ENCODE data around the gene IGFBP2. TPM values are rescaled to one million over a fixed set of nuclear protein-coding genes. Genes with fewer than 3 reads are reported as not detected.

The IGFBP2 gene
- total and polyA plus RNA-seq, 2 experiments from 2014 or later = 5.6 to 40.1 TPM

DNA sequence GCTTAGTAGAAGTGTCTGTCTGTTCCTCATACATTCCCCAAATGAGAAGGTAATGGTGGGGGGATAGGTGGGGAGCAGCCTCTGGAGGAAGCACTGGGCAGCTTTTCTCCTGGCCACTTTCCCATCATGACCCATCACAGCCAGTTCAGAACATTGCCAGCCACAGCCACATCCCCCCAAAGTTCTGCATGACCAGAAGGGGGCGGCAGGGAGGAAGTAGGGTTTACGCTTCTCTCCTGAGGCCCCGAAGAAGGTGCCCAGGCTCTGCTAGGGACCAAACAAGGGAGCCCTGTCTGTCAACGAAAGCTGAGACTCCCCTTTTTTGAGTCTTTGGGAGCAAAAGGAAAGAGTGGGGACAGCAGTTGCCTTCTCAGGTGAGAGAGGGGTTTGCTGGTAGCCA is 54.4 kb downstream of the IGFBP2 start:
- H2AFZ ChIP-seq = no peak overlapping the region
- TF ChIP-seq EZH2phosphoT487 (IDR thresholded peaks at IDR 0.05; ENCODE audit: insufficient read depth, low read depth) = no peak
- TF ChIP-seq EZH2 (IDR thresholded peaks at IDR 0.05; ENCODE audit: insufficient read depth, poor library complexity, severe bottlenecking) = no peak
- no peaks in the 10 kb centered on the region for H3K36me3 ChIP-seq (ENCODE audit: low read depth)
- no peaks in the 10 kb centered on the region for H3K9me3 ChIP-seq (ENCODE audit: low read depth)
- H3K9me2 ChIP-seq (ENCODE audit: insufficient read depth) = no peaks in the 10 kb centered on the region
- peaks cover 19% of the 10 kb centered on the region for H3F3A ChIP-seq (ENCODE audit: insufficient read depth)
- DNase-seq = peak; percentile 22
- no peaks in the 10 kb centered on the region for H4K20me1 ChIP-seq (ENCODE audit: insufficient read depth)
- no peak overlapping the region for H3K4me3 ChIP-seq
- H3K27me3 ChIP-seq (replicated peaks; ENCODE audit: insufficient read depth) = no peaks in the 10 kb centered on the region
- WGBS, 2 experiments (ENCODE audit: low coverage in 1 of 2, low lambda C conversion rate in 2 of 2, missing lambda C conversion rate in 2 of 2) = 72 to 80% methylated on average over 4 of the region's 4 CpGs
- H3K79me2 ChIP-seq (ENCODE audit: insufficient read depth) = no peaks in the 10 kb centered on the region
- H3K9ac ChIP-seq = no peak overlapping the region
- H3K4me2 ChIP-seq (ENCODE audit: unreplicated experiment) = no peak overlapping the region
- in situ Hi-C loops (cut with MboI) = no loop called here
- H3K4me1 ChIP-seq (ENCODE audit: insufficient read depth) = peaks cover 21% of the 10 kb centered on the region
- no peak overlapping the region for H3K27ac ChIP-seq

- no peak for TF ChIP-seq EZH2phosphoT487 (IDR thresholded peaks at IDR 0.05; ENCODE audit: insufficient read depth, low read depth)
- TF ChIP-seq EZH2 (IDR thresholded peaks at IDR 0.05; ENCODE audit: insufficient read depth, poor library complexity, severe bottlenecking) = no peak
- Histone ChIP-seq H3K27ac (no peak overlapping the region), H3K79me2 (ENCODE audit: insufficient read depth) (no peaks in the 10 kb centered on the region), H3K4me3 (no peak overlapping the region), H4K20me1 (ENCODE audit: insufficient read depth) (no peaks in the 10 kb centered on the region), H3K9ac (no peak overlapping the region), H3K4me2 (ENCODE audit: unreplicated experiment) (no peak overlapping the region), H3K4me1 (ENCODE audit: insufficient read depth) (peaks cover 9% of the 10 kb centered on the region), H3K27me3 (replicated peaks; ENCODE audit: insufficient read depth) (no peaks in the 10 kb centered on the region), H3K36me3 (ENCODE audit: low read depth) (no peaks in the 10 kb centered on the region), H3F3A (ENCODE audit: insufficient read depth) (0 out of 2 replicates have a peak, but pooled peaks cover 8% of the 10 kb centered on the region), H3K9me3 (ENCODE audit: low read depth) (no peaks in the 10 kb centered on the region), H3K9me2 (ENCODE audit: insufficient read depth) (no peaks in the 10 kb centered on the region), H2AFZ (no peak overlapping the region)
- 59 to 63% methylated on average over 9 of the region's 9 CpGs for WGBS, 2 experiments (ENCODE audit: low coverage in 1 of 2, low lambda C conversion rate in 2 of 2, missing lambda C conversion rate in 2 of 2)
- DNase-seq = no peak
- in situ Hi-C loops (cut with MboI) = no loop called here
These were observed 55.6 kb downstream of the IGFBP2 start for GRCh38 chr2:216688731-216689340.

DNA sequence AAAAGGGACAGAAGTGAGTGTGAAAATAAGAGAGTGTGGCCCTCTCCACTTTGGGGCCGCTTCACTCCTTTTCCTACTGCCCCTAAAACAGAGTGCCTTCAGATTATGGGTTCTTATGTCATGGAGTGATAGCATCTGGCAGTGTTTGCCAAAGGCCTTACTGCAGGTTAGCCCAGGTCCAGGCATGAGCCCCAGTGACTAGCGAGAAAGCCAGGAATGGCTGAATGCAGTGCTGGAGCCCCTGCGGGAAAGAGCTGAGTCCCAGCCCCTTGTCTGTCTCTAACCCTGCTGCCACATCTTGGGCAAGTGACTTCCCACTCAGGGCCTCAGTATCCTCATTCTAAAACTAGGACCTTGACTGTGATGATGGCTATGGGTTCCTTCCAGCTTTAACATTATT is 56.2 kb downstream of the IGFBP2 start:
- no peaks in the 10 kb centered on the region for H3K9me3 ChIP-seq (ENCODE audit: low read depth)
- peaks cover 5% of the 10 kb centered on the region for H3K4me1 ChIP-seq (ENCODE audit: insufficient read depth)
- 0 out of 2 replicates have a peak, but pooled peaks cover 4% of the 10 kb centered on the region for H3F3A ChIP-seq (ENCODE audit: insufficient read depth)
- 97% methylated on average over 3 of the region's 3 CpGs for WGBS, 2 experiments (ENCODE audit: low coverage in 1 of 2, low lambda C conversion rate in 2 of 2, missing lambda C conversion rate in 2 of 2)
- no peak overlapping the region for H2AFZ ChIP-seq
- H3K36me3 ChIP-seq (ENCODE audit: low read depth) = no peaks in the 10 kb centered on the region
- H3K79me2 ChIP-seq (ENCODE audit: insufficient read depth) = no peaks in the 10 kb centered on the region
- no peak overlapping the region for H3K4me2 ChIP-seq (ENCODE audit: unreplicated experiment)
- H4K20me1 ChIP-seq (ENCODE audit: insufficient read depth) = no peaks in the 10 kb centered on the region
- H3K4me3 ChIP-seq = no peak overlapping the region
- no peaks in the 10 kb centered on the region for H3K27me3 ChIP-seq (replicated peaks; ENCODE audit: insufficient read depth)
- in situ Hi-C loops (cut with MboI) = no loop called here
- no peak for DNase-seq
- TF ChIP-seq EZH2 (IDR thresholded peaks at IDR 0.05; ENCODE audit: insufficient read depth, poor library complexity, severe bottlenecking) (no peak), EZH2phosphoT487 (IDR thresholded peaks at IDR 0.05; ENCODE audit: insufficient read depth, low read depth) (no peak)
- H3K9me2 ChIP-seq (ENCODE audit: insufficient read depth) = no peaks in the 10 kb centered on the region
- no peak overlapping the region for H3K9ac ChIP-seq
- no peak overlapping the region for H3K27ac ChIP-seq

- Histone ChIP-seq H3K4me1 (ENCODE audit: insufficient read depth) (peaks cover 13% of the 10 kb centered on the region), H3K4me2 (ENCODE audit: unreplicated experiment) (no peak overlapping the region), H4K20me1 (ENCODE audit: insufficient read depth) (no peaks in the 10 kb centered on the region), H3K27ac (no peak overlapping the region), H3F3A (ENCODE audit: insufficient read depth) (0 out of 2 replicates have a peak, but pooled peaks cover 3% of the 10 kb centered on the region), H3K9me3 (ENCODE audit: low read depth) (no peaks in the 10 kb centered on the region), H3K4me3 (no peak overlapping the region), H2AFZ (no peak overlapping the region), H3K27me3 (replicated peaks; ENCODE audit: insufficient read depth) (no peaks in the 10 kb centered on the region), H3K9ac (no peak overlapping the region), H3K36me3 (ENCODE audit: low read depth) (no peaks in the 10 kb centered on the region), H3K9me2 (ENCODE audit: insufficient read depth) (no peaks in the 10 kb centered on the region), H3K79me2 (ENCODE audit: insufficient read depth) (no peaks in the 10 kb centered on the region)
- WGBS, 2 experiments (ENCODE audit: low coverage in 1 of 2, low lambda C conversion rate in 2 of 2, missing lambda C conversion rate in 2 of 2) = 42 to 45% methylated on average over 6 of the region's 6 CpGs
- no peak for DNase-seq
- in situ Hi-C loops (cut with MboI) = loop anchor here (10.0 kb wide), 1 partner anchor 824 kb away; no protein-coding TSS in a partner anchor
- no peak for TF ChIP-seq EZH2 (IDR thresholded peaks at IDR 0.05; ENCODE audit: insufficient read depth, poor library complexity, severe bottlenecking)
- TF ChIP-seq EZH2phosphoT487 (IDR thresholded peaks at IDR 0.05; ENCODE audit: insufficient read depth, low read depth) = no peak
These were observed 57.2 kb downstream of the IGFBP2 start for GRCh38 chr2:216690456-216690852.
